ENCODE measurements around the gene SLC6A7.

DNA sequence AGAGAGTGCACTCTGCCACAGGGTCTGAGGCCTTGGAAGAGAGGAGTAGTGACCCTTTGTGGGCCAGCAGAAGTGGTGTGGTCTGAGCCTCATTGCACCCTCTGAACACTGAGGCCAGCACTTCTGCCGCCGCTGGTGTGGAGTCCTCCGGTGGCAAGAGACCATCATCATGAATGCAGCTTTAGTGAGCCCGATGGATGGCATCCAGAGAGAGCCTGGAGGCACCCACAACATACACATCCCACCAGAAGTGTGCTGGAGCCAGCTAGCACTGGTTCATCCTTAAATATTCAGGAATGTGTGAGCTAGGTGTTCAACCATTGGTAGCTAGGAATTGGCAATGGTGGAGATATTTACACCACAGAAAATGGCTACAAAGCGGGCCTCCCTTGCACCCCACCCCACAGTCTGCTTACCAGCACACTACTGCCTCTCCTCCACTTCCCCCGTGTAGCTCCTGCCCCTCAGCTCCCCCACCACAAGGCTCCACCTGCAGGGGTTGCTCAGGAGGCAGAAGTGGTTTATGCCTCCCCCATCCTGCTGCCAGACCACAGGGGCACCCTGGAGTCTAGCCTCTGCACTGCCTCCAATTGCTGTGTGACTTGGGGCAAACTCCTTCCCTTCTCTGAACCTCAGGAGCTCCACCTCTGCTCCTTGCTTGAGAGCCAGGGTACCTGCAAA lies 16.4 kb downstream of the SLC6A7 start:
- TF ChIP-seq, protein P1, sequence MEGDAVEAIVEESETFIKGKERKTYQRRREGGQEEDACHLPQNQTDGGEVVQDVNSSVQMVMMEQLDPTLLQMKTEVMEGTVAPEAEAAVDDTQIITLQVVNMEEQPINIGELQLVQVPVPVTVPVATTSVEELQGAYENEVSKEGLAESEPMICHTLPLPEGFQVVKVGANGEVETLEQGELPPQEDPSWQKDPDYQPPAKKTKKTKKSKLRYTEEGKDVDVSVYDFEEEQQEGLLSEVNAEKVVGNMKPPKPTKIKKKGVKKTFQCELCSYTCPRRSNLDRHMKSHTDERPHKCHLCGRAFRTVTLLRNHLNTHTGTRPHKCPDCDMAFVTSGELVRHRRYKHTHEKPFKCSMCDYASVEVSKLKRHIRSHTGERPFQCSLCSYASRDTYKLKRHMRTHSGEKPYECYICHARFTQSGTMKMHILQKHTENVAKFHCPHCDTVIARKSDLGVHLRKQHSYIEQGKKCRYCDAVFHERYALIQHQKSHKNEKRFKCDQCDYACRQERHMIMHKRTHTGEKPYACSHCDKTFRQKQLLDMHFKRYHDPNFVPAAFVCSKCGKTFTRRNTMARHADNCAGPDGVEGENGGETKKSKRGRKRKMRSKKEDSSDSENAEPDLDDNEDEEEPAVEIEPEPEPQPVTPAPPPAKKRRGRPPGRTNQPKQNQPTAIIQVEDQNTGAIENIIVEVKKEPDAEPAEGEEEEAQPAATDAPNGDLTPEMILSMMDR (IDR thresholded peaks at IDR 0.05; ENCODE audit: low read depth, low read length): no peak
- TF ChIP-seq POLR2A (IDR thresholded peaks at IDR 0.05; ENCODE audit: extremely low read depth, insufficient read length): no peak
- TF ChIP-seq, protein P2, sequence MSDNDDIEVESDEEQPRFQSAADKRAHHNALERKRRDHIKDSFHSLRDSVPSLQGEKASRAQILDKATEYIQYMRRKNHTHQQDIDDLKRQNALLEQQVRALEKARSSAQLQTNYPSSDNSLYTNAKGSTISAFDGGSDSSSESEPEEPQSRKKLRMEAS (IDR thresholded peaks at IDR 0.05; ENCODE audit: low read depth, low read length): peak; percentile 22
